ENCODE data around the gene TOB2.
"Not testable (repeated sequence)": the region's sequence is repeated elsewhere in the genome, so short reads cannot be mapped to it uniquely, and the experiment has no call there.

GRCh38 chr22:41433480-41433879 is 13.1 kb downstream of the TOB2 start:
- not testable (repeated sequence) for TF ChIP-seq POLR2A, POLR2AphosphoS5 (IDR thresholded peaks at IDR 0.05; ENCODE audit: low read depth, low read length)
